Activated naive CD4-positive, alpha-beta T cell treated with anti-CD3 and anti-CD28 coated beads for 36 hours (primary cell): Measurements from ENCODE around the gene NKAIN2. TPM values are rescaled to one million over a fixed set of nuclear protein-coding genes. Genes with fewer than 3 reads are reported as not detected.

Experiments
- CTCF ChIA-PET: fragments of 350-600 bp; sonication (Branson Sonifier 250); formaldehyde crosslinking; loops from one replicate; lab custom pipeline; 2021; ENCODE audit warnings: antibody characterized with exemption; lab: Charles Lee
- DNase-seq: peaks from one replicate; pipeline ENCODE4 v3.0.0-alpha.2; 2020
- H3K27ac Mint-ChIP-seq: one replicate; pipeline ENCODE4 v1.8.0; 2021; ENCODE audit warnings: mild to moderate bottlenecking, mixed read lengths
- H3K27me3 Mint-ChIP-seq: one replicate; pipeline ENCODE4 v1.8.0; 2021; ENCODE audit warnings: low read depth, mixed read lengths
- H3K36me3 Mint-ChIP-seq: one replicate; pipeline ENCODE4 v1.8.0; 2021; ENCODE audit warnings: low read depth, mixed read lengths
- H3K4me1 Mint-ChIP-seq: one replicate; pipeline ENCODE4 v1.8.0; 2021; ENCODE audit warnings: low read depth, mixed read lengths
- H3K4me3 Mint-ChIP-seq: one replicate; pipeline ENCODE4 v1.8.0; 2021; ENCODE audit warnings: mild to moderate bottlenecking, moderate library complexity, mixed read lengths
- H3K9me3 Mint-ChIP-seq: one replicate; pipeline ENCODE4 v1.8.0; 2021; ENCODE audit warnings: mixed read lengths
- intact Hi-C: fragments of 100-400 bp; cut with micrococcal nuclease; formaldehyde crosslinking; loops from one replicate; pipeline ENCODE4 v1.15.1; 2023
- total RNA-seq, 2 experiments: library from RNA; stranded (reverse); gene quantifications; one replicate each; pipeline ENCODE4 v1.2.3, GENCODE V29; 2021

NKAIN2 gene
- total RNA-seq, 2 experiments from 2014 or later = not detected

DNA sequence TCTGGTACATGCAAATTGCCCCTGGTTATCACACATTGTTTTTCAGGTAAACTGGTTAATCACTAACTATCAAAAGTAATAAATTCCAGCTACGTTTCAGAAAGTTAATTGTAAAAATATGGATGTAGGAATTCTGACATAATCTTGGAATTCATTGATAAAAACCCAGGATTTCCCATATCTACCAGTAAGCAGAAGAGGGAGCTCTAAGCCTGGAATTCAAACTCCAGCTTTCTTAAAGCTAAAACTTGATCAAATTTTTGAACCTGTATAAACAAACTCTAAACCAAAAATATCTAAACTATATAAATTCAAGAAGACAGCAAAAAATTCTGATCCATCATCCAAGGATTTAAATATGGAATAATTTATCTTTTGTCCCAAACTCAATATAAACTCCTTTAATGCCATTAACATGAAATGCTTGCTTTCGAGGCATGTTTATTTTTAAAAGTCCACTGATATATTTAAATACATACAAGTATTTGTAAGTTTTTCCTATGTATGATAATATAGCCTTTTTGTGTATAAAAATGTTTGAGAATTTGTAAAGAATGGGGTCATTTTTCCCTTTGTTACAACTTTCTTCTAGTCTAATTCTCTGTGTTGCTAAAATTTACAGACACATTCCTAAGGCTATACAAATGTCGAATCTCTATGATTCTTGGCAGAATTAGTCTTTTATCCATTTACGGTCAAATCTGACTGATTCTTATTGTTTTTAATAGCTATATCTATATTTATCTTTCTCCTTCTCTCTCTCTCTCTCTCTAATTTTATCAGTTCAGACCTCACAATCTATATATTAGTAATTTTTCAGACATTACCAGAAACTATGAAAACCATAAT is 1067.2 kb downstream of the NKAIN2 start:
- H3K4me1 Mint-ChIP-seq = no peaks in the 10 kb centered on the region
- no peak overlapping the region for H3K4me3 Mint-ChIP-seq

DNA sequence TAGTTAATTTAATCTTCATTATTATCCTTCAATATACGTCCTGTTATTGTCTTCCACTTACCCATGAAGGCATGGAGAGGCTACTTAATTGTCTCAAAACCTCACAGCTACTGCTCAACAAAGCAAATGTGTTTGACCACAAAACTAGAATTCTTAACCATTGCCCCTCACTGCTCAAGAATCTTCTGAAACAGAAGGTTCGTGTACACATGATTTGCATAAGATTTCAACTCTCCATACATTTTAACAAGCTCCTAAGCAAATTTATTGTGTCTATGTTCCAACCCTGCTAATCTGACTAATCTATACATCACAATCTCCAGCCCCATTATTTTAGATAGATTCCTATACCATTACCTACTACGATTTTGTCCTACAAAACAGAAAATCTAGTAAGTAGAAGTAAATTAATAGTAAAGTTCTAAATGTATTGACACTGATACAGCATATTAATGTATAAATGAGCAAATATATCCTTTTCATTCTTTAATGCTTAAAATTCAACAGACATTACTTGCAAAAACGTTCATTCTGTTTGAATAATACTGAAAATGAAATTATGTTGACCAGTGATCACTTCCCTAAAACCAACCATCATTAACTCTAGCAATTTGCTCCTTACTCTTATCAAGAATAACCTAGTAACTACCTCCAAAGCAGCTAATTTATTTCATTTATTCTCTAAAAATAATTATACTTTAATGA is 1068.8 kb downstream of the NKAIN2 start:
- no peaks in the 10 kb centered on the region for H3K36me3 Mint-ChIP-seq
- H3K9me3 Mint-ChIP-seq = no peaks in the 10 kb centered on the region
- intact Hi-C loops = loop anchor here (5.0 kb wide), 1 partner anchor 880 kb away; no protein-coding TSS in a partner anchor
- CTCF ChIA-PET = interaction anchor here (3.2 to 8.3 kb wide), 2 partner anchors 240 to 244 kb away, joined by 14 to 82 read pairs; no protein-coding TSS in a partner anchor
- no peaks in the 10 kb centered on the region for H3K4me1 Mint-ChIP-seq
- no peak overlapping the region for H3K4me3 Mint-ChIP-seq
- no peak for DNase-seq
- peaks cover 3% of the 10 kb centered on the region for H3K27me3 Mint-ChIP-seq
- no peak overlapping the region for H3K27ac Mint-ChIP-seq

More for the DNA sequence above, 1067.2 kb downstream of the NKAIN2 start:
- CTCF ChIA-PET = interaction anchor here (0.8 to 8.3 kb wide), 6 partner anchors 188 to 252 kb away, joined by 3 to 82 read pairs (median 5); no protein-coding TSS in a partner anchor
- H3K27ac Mint-ChIP-seq = no peak overlapping the region
- intact Hi-C loops = loop anchor here (1.0 to 5.0 kb wide), 3 partner anchors 243 to 881 kb away; no protein-coding TSS in a partner anchor
- no peak for DNase-seq
- no peaks in the 10 kb centered on the region for H3K27me3 Mint-ChIP-seq
- no peaks in the 10 kb centered on the region for H3K9me3 Mint-ChIP-seq
- no peaks in the 10 kb centered on the region for H3K36me3 Mint-ChIP-seq

DNA sequence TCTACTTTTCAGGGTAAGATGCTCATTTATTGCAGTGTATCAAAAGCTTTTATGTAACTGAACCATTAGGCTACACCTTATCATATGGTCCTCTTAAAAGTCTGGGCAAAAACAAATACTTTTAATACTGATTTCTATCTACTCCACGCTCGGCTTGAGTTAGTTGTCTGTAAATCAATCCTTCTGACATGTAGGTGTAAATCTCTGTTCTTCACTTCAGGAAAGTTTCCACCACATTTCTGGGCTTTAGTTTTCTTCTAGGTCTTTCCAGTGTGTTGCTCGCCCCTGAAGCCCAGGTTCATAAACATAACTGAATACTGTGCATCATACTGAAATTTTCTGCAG is 1069.4 kb downstream of the NKAIN2 start:
- Mint-ChIP-seq H3K36me3 (no peaks in the 10 kb centered on the region), H3K4me1 (no peaks in the 10 kb centered on the region), H3K27ac (no peak overlapping the region), H3K9me3 (no peaks in the 10 kb centered on the region), H3K27me3 (peaks cover 6% of the 10 kb centered on the region), H3K4me3 (no peak overlapping the region)
- intact Hi-C loops = loop anchor here (5.0 kb wide), 1 partner anchor 879 kb away; no protein-coding TSS in a partner anchor
- CTCF ChIA-PET = interaction anchor here (3.2 to 8.3 kb wide), 2 partner anchors 240 to 243 kb away, joined by 14 to 82 read pairs; no protein-coding TSS in a partner anchor
- DNase-seq = no peak

Other genes starting within 250 kb of the NKAIN2 start
- gene TRDN, start 166.9 kb upstream of the NKAIN2 start, total RNA-seq = not detected